Endothelial cell of umbilical vein (primary cell): Measurements from ENCODE around the gene STX11.

Experiments used
- EZH2 ChIP-seq: IDR thresholded peaks from 2 replicates; pipeline ENCODE4 v1.6.1; 2012; ENCODE audit warnings: borderline replicate concordance, low read depth, mild to moderate bottlenecking, moderate library complexity, low read length, inconsistent platforms; ENCODE audit not compliant: severe bottlenecking
- JUN ChIP-seq: IDR thresholded peaks from 2 replicates; pipeline ENCODE4 v1.6.1; 2011; ENCODE audit warnings: borderline replicate concordance, low read depth; ENCODE audit not compliant: insufficient read length, insufficient read depth
- POLR2A ChIP-seq: IDR thresholded peaks from 2 replicates; pipeline ENCODE4 v1.6.1; 2012; ENCODE audit warnings: low read depth, mild to moderate bottlenecking, control low read depth, low read length
- POLR2AphosphoS5 ChIP-seq: IDR thresholded peaks from 2 replicates; pipeline ENCODE4 v1.6.1; 2012; ENCODE audit warnings: low read depth, mild to moderate bottlenecking, control low read depth, low read length, moderate library complexity; ENCODE audit not compliant: insufficient read depth
- TF ChIP-seq, protein P1 (sequence below), 2 donors: IDR thresholded peaks; 1 replicate in 1 of 2; 2 replicates in 1 of 2; pipeline ENCODE4 v1.5.1; 2011; ENCODE audit warnings: low read length in 2 of 2, mild to moderate bottlenecking in 2 of 2, moderate library complexity in 2 of 2, control low read depth in 1 of 2, inconsistent platforms in 1 of 2, low read depth in 1 of 2; ENCODE audit not compliant: insufficient read depth in 1 of 2; ENCODE audit errors: extremely low read depth in 1 of 2
- TF ChIP-seq, protein P2 (sequence below): IDR thresholded peaks from 2 replicates; pipeline ENCODE4 v1.6.1; 2011; ENCODE audit not compliant: insufficient read depth, insufficient read length

DNA sequence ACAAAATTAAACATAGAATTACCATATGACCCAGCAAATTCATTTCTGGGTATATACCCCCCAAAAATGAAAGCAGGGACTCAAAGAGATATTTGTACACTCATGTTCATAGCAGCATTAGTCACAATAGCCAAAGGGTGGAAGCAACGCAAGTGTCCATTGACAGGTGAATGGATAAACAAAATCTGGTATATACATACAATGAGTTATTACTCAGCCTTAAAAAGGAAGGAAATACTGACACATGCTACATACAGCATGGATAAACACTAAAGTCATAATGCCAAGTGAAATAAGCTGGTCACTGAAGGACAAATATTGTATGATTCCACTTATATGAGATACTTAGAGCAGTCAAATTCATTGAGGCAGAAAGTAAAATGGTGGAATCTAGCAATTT is 5.3 kb upstream of the STX11 start:
- TF ChIP-seq, protein P1, sequence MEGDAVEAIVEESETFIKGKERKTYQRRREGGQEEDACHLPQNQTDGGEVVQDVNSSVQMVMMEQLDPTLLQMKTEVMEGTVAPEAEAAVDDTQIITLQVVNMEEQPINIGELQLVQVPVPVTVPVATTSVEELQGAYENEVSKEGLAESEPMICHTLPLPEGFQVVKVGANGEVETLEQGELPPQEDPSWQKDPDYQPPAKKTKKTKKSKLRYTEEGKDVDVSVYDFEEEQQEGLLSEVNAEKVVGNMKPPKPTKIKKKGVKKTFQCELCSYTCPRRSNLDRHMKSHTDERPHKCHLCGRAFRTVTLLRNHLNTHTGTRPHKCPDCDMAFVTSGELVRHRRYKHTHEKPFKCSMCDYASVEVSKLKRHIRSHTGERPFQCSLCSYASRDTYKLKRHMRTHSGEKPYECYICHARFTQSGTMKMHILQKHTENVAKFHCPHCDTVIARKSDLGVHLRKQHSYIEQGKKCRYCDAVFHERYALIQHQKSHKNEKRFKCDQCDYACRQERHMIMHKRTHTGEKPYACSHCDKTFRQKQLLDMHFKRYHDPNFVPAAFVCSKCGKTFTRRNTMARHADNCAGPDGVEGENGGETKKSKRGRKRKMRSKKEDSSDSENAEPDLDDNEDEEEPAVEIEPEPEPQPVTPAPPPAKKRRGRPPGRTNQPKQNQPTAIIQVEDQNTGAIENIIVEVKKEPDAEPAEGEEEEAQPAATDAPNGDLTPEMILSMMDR (IDR thresholded peaks at IDR 0.05; ENCODE audit: extremely low read depth in 1 of 2, insufficient read depth in 1 of 2, low read depth in 1 of 2, low read length in 2 of 2) = no peak
- no peak for TF ChIP-seq EZH2
- TF ChIP-seq, protein P2, sequence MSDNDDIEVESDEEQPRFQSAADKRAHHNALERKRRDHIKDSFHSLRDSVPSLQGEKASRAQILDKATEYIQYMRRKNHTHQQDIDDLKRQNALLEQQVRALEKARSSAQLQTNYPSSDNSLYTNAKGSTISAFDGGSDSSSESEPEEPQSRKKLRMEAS = no peak
- no peak for TF ChIP-seq POLR2AphosphoS5
- TF ChIP-seq POLR2A = no peak
- TF ChIP-seq JUN = peak; percentile 70
